ENCODE measurements around the gene GGA3. TPM values are rescaled to one million over a fixed set of nuclear protein-coding genes. Genes with fewer than 3 reads are reported as not detected.
"Not testable (repeated sequence)": the region's sequence is repeated elsewhere in the genome, so short reads cannot be mapped to it uniquely, and the experiment has no call there.

The GGA3 gene
- total RNA-seq, 1 donor from 2014 or later = 4.7 TPM

GRCh38 chr17:75228847-75229246 lies 32.6 kb downstream of the GGA3 start:
- Histone ChIP-seq H3K4me1 (ENCODE audit: control insufficient read depth in 3 of 3, insufficient read depth in 3 of 3, low read length in 3 of 3) (peaks cover 0 to 4% (median 0%) of the 10 kb centered on the region in 3 donors), H3K9me3 (ENCODE audit: control insufficient read depth in 3 of 3, low read length in 3 of 3) (no peaks in the 10 kb centered on the region), H3K27ac (ENCODE audit: low read depth, low read length) (peak overlapping the region; percentile 32), H3K36me3 (ENCODE audit: control insufficient read depth in 3 of 3, insufficient read depth in 3 of 3, low read length in 3 of 3) (peaks cover 60 to 72% (median 63%) of the 10 kb centered on the region in 3 donors), H3K4me3 (ENCODE audit: low read length in 3 of 3) (no peak overlapping the region), H3K27me3 (ENCODE audit: control insufficient read depth in 3 of 3, insufficient read depth in 3 of 3, low read length in 3 of 3) (no peaks in the 10 kb centered on the region), H3K9ac (ENCODE audit: low read depth in 1 of 3, low read length in 3 of 3) (no peak overlapping the region)

GRCh38 chr17:75228305-75228704 lies 33.1 kb downstream of the GGA3 start:
- Histone ChIP-seq H3K9ac (ENCODE audit: low read depth in 1 of 3, low read length in 3 of 3) (no peak overlapping the region), H3K4me1 (ENCODE audit: control insufficient read depth in 3 of 3, insufficient read depth in 3 of 3, low read length in 3 of 3) (peaks cover 0 to 4% (median 0%) of the 10 kb centered on the region in 3 donors), H3K27me3 (ENCODE audit: control insufficient read depth in 3 of 3, insufficient read depth in 3 of 3, low read length in 3 of 3) (no peaks in the 10 kb centered on the region), H3K4me3 (ENCODE audit: low read length in 3 of 3) (no peak overlapping the region), H3K36me3 (ENCODE audit: control insufficient read depth in 3 of 3, insufficient read depth in 3 of 3, low read length in 3 of 3) (peaks cover 62 to 72% (median 65%) of the 10 kb centered on the region in 3 donors), H3K27ac (ENCODE audit: low read depth, low read length) (peak overlapping the region; percentile 21), H3K9me3 (ENCODE audit: control insufficient read depth in 3 of 3, low read length in 3 of 3) (no peaks in the 10 kb centered on the region)

- H3K9ac ChIP-seq (ENCODE audit: low read depth in 1 of 3, low read length in 3 of 3) = no peak overlapping the region
- H3K4me1 ChIP-seq (ENCODE audit: control insufficient read depth in 3 of 3, insufficient read depth in 3 of 3, low read length in 3 of 3) = peaks cover 0 to 4% (median 0%) of the 10 kb centered on the region in 3 donors
- no peak overlapping the region for H3K27ac ChIP-seq (ENCODE audit: low read depth, low read length)
- no peak overlapping the region for H3K4me3 ChIP-seq (ENCODE audit: low read length in 3 of 3)
- H3K9me3 ChIP-seq (ENCODE audit: control insufficient read depth in 3 of 3, low read length in 3 of 3) = no peaks in the 10 kb centered on the region
- H3K27me3 ChIP-seq (ENCODE audit: control insufficient read depth in 3 of 3, insufficient read depth in 3 of 3, low read length in 3 of 3) = no peaks in the 10 kb centered on the region
- peaks cover 59 to 71% (median 61%) of the 10 kb centered on the region in 3 donors for H3K36me3 ChIP-seq (ENCODE audit: control insufficient read depth in 3 of 3, insufficient read depth in 3 of 3, low read length in 3 of 3)
Observed at GRCh38 chr17:75227729-75228128, 33.7 kb downstream of the GGA3 start.

DNA sequence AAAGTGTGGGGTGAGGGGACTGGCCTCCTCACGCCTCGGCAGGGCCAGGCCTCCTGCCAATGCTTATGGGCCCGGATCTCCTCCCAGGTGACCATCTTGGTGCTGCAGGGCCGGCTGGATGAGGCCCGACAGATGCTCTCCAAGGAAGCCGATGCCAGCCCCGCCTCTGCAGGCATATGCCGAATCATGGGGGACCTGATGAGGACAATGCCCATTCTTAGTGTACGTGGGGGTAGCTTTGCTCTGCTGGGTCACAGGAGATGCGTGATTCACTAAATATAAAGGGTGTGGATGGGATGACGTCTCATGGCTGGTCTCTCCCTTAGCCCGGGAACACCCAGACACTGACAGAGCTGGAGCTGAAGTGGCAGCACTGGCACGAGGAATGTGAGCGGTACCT lies 36.4 kb downstream of the GGA3 start:
- H3K9me3 ChIP-seq (ENCODE audit: control insufficient read depth in 3 of 3, low read length in 3 of 3) = no peaks in the 10 kb centered on the region
- H3K27me3 ChIP-seq (ENCODE audit: control insufficient read depth in 3 of 3, insufficient read depth in 3 of 3, low read length in 3 of 3) = no peaks in the 10 kb centered on the region
- no peak overlapping the region for H3K4me3 ChIP-seq (ENCODE audit: low read length in 3 of 3)
- no peak overlapping the region for H3K27ac ChIP-seq (ENCODE audit: low read depth, low read length)
- H3K4me1 ChIP-seq (ENCODE audit: control insufficient read depth in 3 of 3, insufficient read depth in 3 of 3, low read length in 3 of 3) = peaks cover 0 to 4% (median 0%) of the 10 kb centered on the region in 3 donors
- peaks cover 41 to 57% (median 45%) of the 10 kb centered on the region in 3 donors for H3K36me3 ChIP-seq (ENCODE audit: control insufficient read depth in 3 of 3, insufficient read depth in 3 of 3, low read length in 3 of 3)
- H3K9ac ChIP-seq (ENCODE audit: low read depth in 1 of 3, low read length in 3 of 3) = no peak overlapping the region

GRCh38 chr17:75219815-75220214 lies 41.6 kb downstream of the GGA3 start:
- no peak overlapping the region for H3K9ac ChIP-seq (ENCODE audit: low read depth in 1 of 3, low read length in 3 of 3)
- no peaks in the 10 kb centered on the region for H3K4me1 ChIP-seq (ENCODE audit: control insufficient read depth in 3 of 3, insufficient read depth in 3 of 3, low read length in 3 of 3)
- H3K36me3 ChIP-seq (ENCODE audit: control insufficient read depth in 3 of 3, insufficient read depth in 3 of 3, low read length in 3 of 3) = peaks cover 44 to 53% (median 51%) of the 10 kb centered on the region in 3 donors
- no peaks in the 10 kb centered on the region for H3K27me3 ChIP-seq (ENCODE audit: control insufficient read depth in 3 of 3, insufficient read depth in 3 of 3, low read length in 3 of 3)
- no peaks in the 10 kb centered on the region for H3K9me3 ChIP-seq (ENCODE audit: control insufficient read depth in 3 of 3, low read length in 3 of 3)
- no peak overlapping the region for H3K4me3 ChIP-seq (ENCODE audit: low read length in 3 of 3)
- no peak overlapping the region for H3K27ac ChIP-seq (ENCODE audit: low read depth, low read length)

DNA sequence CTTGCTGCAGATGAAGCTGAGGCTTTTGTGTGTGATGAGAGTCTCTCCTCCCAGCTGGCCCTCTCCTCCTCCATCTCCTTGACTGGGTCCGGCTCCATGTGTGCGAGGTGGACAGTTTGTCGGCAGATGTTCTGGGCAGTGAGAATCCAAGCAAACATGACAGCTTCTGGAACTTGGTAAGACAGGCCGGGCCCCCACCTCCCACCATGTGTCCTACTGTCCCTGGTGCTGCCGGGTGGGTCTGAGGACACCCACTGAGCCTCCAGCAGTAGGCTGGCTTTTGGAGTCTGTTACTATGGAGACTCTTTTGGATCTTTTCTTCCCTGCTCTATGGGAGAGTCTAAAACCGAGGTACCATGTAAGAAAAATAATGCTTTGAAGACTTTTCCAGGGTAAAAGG lies 43.3 kb downstream of the GGA3 start:
- Histone ChIP-seq H3K36me3 (ENCODE audit: control insufficient read depth in 3 of 3, insufficient read depth in 3 of 3, low read length in 3 of 3) (peaks cover 46 to 61% (median 60%) of the 10 kb centered on the region in 3 donors), H3K9ac (ENCODE audit: low read depth in 1 of 3, low read length in 3 of 3) (no peak overlapping the region), H3K9me3 (ENCODE audit: control insufficient read depth in 3 of 3, low read length in 3 of 3) (no peaks in the 10 kb centered on the region), H3K4me1 (ENCODE audit: control insufficient read depth in 3 of 3, insufficient read depth in 3 of 3, low read length in 3 of 3) (no peaks in the 10 kb centered on the region), H3K4me3 (ENCODE audit: low read length in 3 of 3) (no peak overlapping the region), H3K27me3 (ENCODE audit: control insufficient read depth in 3 of 3, insufficient read depth in 3 of 3, low read length in 3 of 3) (no peaks in the 10 kb centered on the region), H3K27ac (ENCODE audit: low read depth, low read length) (no peak overlapping the region)

DNA sequence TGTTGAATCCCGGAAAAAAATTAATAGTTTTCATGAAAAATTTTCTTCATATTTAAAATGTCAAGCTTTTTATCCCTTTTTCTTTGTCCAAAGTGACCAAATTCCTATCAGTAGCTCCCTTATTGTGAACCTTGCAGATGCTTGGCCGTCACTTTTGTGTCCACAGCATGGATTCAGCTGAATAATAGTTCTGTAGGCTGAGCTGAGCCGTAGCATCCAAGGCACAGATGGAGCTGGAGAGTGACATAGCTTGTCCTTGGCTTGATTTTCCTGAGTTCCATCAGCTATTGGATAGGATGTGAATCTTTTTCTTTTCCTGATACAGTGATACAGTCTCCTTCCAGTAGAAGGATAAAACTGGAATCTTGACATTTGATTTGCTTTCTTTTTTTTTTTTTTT lies 52.3 kb downstream of the GGA3 start:
- Histone ChIP-seq H3K4me3 (ENCODE audit: low read length in 3 of 3) (no peak overlapping the region), H3K9me3 (ENCODE audit: control insufficient read depth in 3 of 3, low read length in 3 of 3) (no peaks in the 10 kb centered on the region), H3K27ac (ENCODE audit: low read depth, low read length) (no peak overlapping the region), H3K4me1 (ENCODE audit: control insufficient read depth in 3 of 3, insufficient read depth in 3 of 3, low read length in 3 of 3) (peaks cover 4 to 14% (median 7%) of the 10 kb centered on the region in 3 donors), H3K9ac (ENCODE audit: low read depth in 1 of 3, low read length in 3 of 3) (no peak overlapping the region), H3K27me3 (ENCODE audit: control insufficient read depth in 3 of 3, insufficient read depth in 3 of 3, low read length in 3 of 3) (no peaks in the 10 kb centered on the region), H3K36me3 (ENCODE audit: control insufficient read depth in 3 of 3, insufficient read depth in 3 of 3, low read length in 3 of 3) (peaks cover 24 to 41% (median 40%) of the 10 kb centered on the region in 3 donors)

GRCh38 chr17:75208161-75208560 lies 53.2 kb downstream of the GGA3 start:
- Histone ChIP-seq H3K36me3 (ENCODE audit: control insufficient read depth in 3 of 3, insufficient read depth in 3 of 3, low read length in 3 of 3) (peaks cover 21 to 36% (median 35%) of the 10 kb centered on the region in 3 donors), H3K9me3 (ENCODE audit: control insufficient read depth in 3 of 3, low read length in 3 of 3) (no peaks in the 10 kb centered on the region), H3K27me3 (ENCODE audit: control insufficient read depth in 3 of 3, insufficient read depth in 3 of 3, low read length in 3 of 3) (no peaks in the 10 kb centered on the region), H3K4me1 (ENCODE audit: control insufficient read depth in 3 of 3, insufficient read depth in 3 of 3, low read length in 3 of 3) (peaks cover 4 to 14% (median 7%) of the 10 kb centered on the region in 3 donors), H3K4me3 (ENCODE audit: low read length in 3 of 3) (no peak overlapping the region), H3K9ac (ENCODE audit: low read depth in 1 of 3, low read length in 3 of 3) (no peak overlapping the region), H3K27ac (ENCODE audit: low read depth, low read length) (no peak overlapping the region)

DNA sequence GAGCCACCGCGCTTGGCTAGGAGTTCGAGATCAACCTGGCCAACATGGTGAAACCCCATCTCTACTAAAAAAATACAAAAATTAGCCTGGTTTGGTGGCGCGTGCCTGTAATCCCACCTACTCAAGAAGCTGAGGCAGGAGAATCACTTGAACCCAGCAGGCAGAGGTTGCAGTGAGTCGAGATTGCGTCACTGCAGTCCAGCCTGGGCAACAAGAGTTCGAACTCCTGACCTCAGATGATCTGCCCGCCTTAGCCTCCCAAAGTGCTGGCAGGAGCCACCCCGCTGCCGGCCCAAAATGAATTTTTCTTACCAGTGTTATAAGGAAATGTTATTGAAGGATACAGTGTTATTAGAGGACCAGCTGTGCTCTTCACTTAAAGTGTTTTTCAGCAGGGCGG lies 53.6 kb downstream of the GGA3 start:
- no peaks in the 10 kb centered on the region for H3K9me3 ChIP-seq (ENCODE audit: control insufficient read depth in 3 of 3, low read length in 3 of 3)
- H3K4me1 ChIP-seq (ENCODE audit: control insufficient read depth in 3 of 3, insufficient read depth in 3 of 3, low read length in 3 of 3) = peaks cover 4 to 14% (median 7%) of the 10 kb centered on the region in 3 donors
- no peak overlapping the region for H3K4me3 ChIP-seq (ENCODE audit: low read length in 3 of 3)
- H3K9ac ChIP-seq (ENCODE audit: low read depth in 1 of 3, low read length in 3 of 3) = no peak overlapping the region
- peaks cover 17 to 32% (median 31%) of the 10 kb centered on the region in 3 donors for H3K36me3 ChIP-seq (ENCODE audit: control insufficient read depth in 3 of 3, insufficient read depth in 3 of 3, low read length in 3 of 3)
- H3K27ac ChIP-seq (ENCODE audit: low read depth, low read length) = no peak overlapping the region
- no peaks in the 10 kb centered on the region for H3K27me3 ChIP-seq (ENCODE audit: control insufficient read depth in 3 of 3, insufficient read depth in 3 of 3, low read length in 3 of 3)

GRCh38 chr17:75207050-75207407 lies 54.4 kb downstream of the GGA3 start:
- Histone ChIP-seq H3K4me1 (ENCODE audit: control insufficient read depth in 3 of 3, insufficient read depth in 3 of 3, low read length in 3 of 3) (peaks cover 4 to 14% (median 7%) of the 10 kb centered on the region in 3 donors), H3K36me3 (ENCODE audit: control insufficient read depth in 3 of 3, insufficient read depth in 3 of 3, low read length in 3 of 3) (peaks cover 11 to 26% (median 25%) of the 10 kb centered on the region in 3 donors), H3K9ac (ENCODE audit: low read depth in 1 of 3, low read length in 3 of 3) (peak overlapping the region in 1 of 3 donors; percentile 33)
- H3K9me3 ChIP-seq (ENCODE audit: control insufficient read depth in 3 of 3, low read length in 3 of 3); H3K4me3 ChIP-seq (ENCODE audit: low read length in 3 of 3); H3K27ac ChIP-seq (ENCODE audit: low read depth, low read length); H3K27me3 ChIP-seq (ENCODE audit: control insufficient read depth in 3 of 3, insufficient read depth in 3 of 3, low read length in 3 of 3): not testable (repeated sequence)

Data from skeletal muscle tissue (tissue), 4 donors.